Retinal pigment epithelial cell (primary cell): ENCODE results near the gene METTL8.

Experiments used
- DNase-seq: peaks from one replicate; pipeline ENCODE4 v3.0.0-alpha.2; 2010; ENCODE audit warnings: low read depth
- H3K4me3 ChIP-seq: 2 replicates; pipeline ENCODE4 v1.5.1; 2011; ENCODE audit warnings: mild to moderate bottlenecking, low read length, control low read depth, moderate library complexity
- CTCF ChIP-seq: conservative IDR thresholded peaks from 2 replicates; pipeline ENCODE4 v1.5.1; 2011; ENCODE audit warnings: low read depth, low read length, control low read depth, inconsistent platforms

METTL8 gene

GRCh38 chr2:171470129-171470528 is 36.3 kb upstream of the METTL8 start:
- no peak for DNase-seq
- TF ChIP-seq CTCF = no peak

GRCh38 chr2:171469176-171469575 is 35.4 kb upstream of the METTL8 start:
- TF ChIP-seq CTCF = no peak
- H3K4me3 ChIP-seq = no peak overlapping the region
- DNase-seq = no peak

More at GRCh38 chr2:171470129-171470528, 36.3 kb upstream of the METTL8 start:
- H3K4me3 ChIP-seq = no peak overlapping the region

- no peak overlapping the region for H3K4me3 ChIP-seq
- DNase-seq = no peak
- TF ChIP-seq CTCF = no peak
Measured at GRCh38 chr2:171460537-171460936, 26.7 kb upstream of the METTL8 start.

GRCh38 chr2:171459498-171459897 is 25.7 kb upstream of the METTL8 start:
- TF ChIP-seq CTCF = no peak
- H3K4me3 ChIP-seq = no peak overlapping the region
- DNase-seq = no peak

- H3K4me3 ChIP-seq = no peak overlapping the region
- no peak for TF ChIP-seq CTCF
- DNase-seq = no peak
Measured at GRCh38 chr2:171452773-171453172, 19.0 kb upstream of the METTL8 start.

- TF ChIP-seq CTCF = no peak
- no peak overlapping the region for H3K4me3 ChIP-seq
Measured at GRCh38 chr2:171451074-171451473, 17.3 kb upstream of the METTL8 start.

GRCh38 chr2:171447675-171448074 is 13.9 kb upstream of the METTL8 start:
- no peak overlapping the region for H3K4me3 ChIP-seq
- no peak for TF ChIP-seq CTCF
- DNase-seq = no peak

More at GRCh38 chr2:171451074-171451473, 17.3 kb upstream of the METTL8 start:
- DNase-seq = no peak
